Neural cell (in vitro differentiated cells): Measurements from ENCODE around the gene ASIC1. TPM values are rescaled to one million over a fixed set of nuclear protein-coding genes. Genes with fewer than 3 reads are reported as not detected.

Experiments
- H2AFZ ChIP-seq: fragments of 200-600, 300-800 bp; sonication (generic), shearing (Covaris generic); 2 replicates; pipeline ENCODE4 v1.6.0; 2014; ENCODE audit warnings: low read depth, mild to moderate bottlenecking, antibody characterized with exemption, low read length, moderate library complexity
- H3F3A ChIP-seq: fragments of 200-600 bp; shearing (Covaris generic); 2 replicates; pipeline ENCODE4 v1.6.1; 2016; ENCODE audit warnings: mild to moderate bottlenecking, moderate library complexity, mixed read lengths, antibody characterized with exemption, low read length; ENCODE audit not compliant: insufficient read depth, poor library complexity, severe bottlenecking
- H3K27ac ChIP-seq: fragments of 200-600, 300-800 bp; sonication (generic), shearing (Covaris generic); 2 replicates; pipeline ENCODE4 v1.5.1; 2014; ENCODE audit warnings: mild to moderate bottlenecking, low read length, moderate library complexity
- H3K27me3 ChIP-seq: fragments of 300-800, 200-600 bp; sonication (generic), shearing (Covaris generic); 2 replicates; pipeline ENCODE4 v1.6.0; 2014; ENCODE audit warnings: mild to moderate bottlenecking, low read depth, low read length, moderate library complexity; ENCODE audit not compliant: insufficient read depth
- H3K36me3 ChIP-seq: fragments of 300-800, 200-600 bp; sonication (generic), shearing (Covaris generic); 2 replicates; pipeline ENCODE4 v1.5.1; 2014; ENCODE audit warnings: mild to moderate bottlenecking, antibody characterized with exemption, low read length, moderate library complexity; ENCODE audit not compliant: insufficient read depth
- H3K4me2 ChIP-seq: fragments of 300-800, 200-600 bp; sonication (generic), shearing (Covaris generic); 2 replicates; pipeline ENCODE4 v1.6.0; 2014; ENCODE audit warnings: mild to moderate bottlenecking, low read length
- H3K4me3 ChIP-seq: fragments of 300-800, 200-600 bp; sonication (generic), shearing (Covaris generic); 2 replicates; pipeline ENCODE4 v1.5.1; 2014; ENCODE audit warnings: mild to moderate bottlenecking, low read length, moderate library complexity
- H3K79me2 ChIP-seq: fragments of 200-600 bp; shearing (Covaris generic); replicated peaks from 2 replicates; pipeline ENCODE4 v1.6.0; 2014; ENCODE audit warnings: mild to moderate bottlenecking, low read length, moderate library complexity; ENCODE audit not compliant: insufficient read depth
- H3K9ac ChIP-seq: fragments of 300-800, 200-600 bp; sonication (generic), shearing (Covaris generic); 2 replicates; pipeline ENCODE4 v1.6.1; 2016; ENCODE audit warnings: mild to moderate bottlenecking, low read length, mixed read lengths
- H3K9me2 ChIP-seq: fragments of 200-600 bp; shearing (Covaris generic); 2 replicates; pipeline ENCODE4 v1.6.1; 2016; ENCODE audit warnings: mild to moderate bottlenecking, low read length, mixed read lengths; ENCODE audit not compliant: insufficient read depth
- H3K9me3 ChIP-seq: fragments of 200-600, 300-800 bp; sonication (generic), shearing (Covaris generic); 2 replicates; pipeline ENCODE4 v1.6.1; 2016; ENCODE audit warnings: mild to moderate bottlenecking, mixed run types, low read length, moderate library complexity, mixed read lengths
- H4K20me1 ChIP-seq: fragments of 200-600 bp; shearing (Covaris generic); 2 replicates; pipeline ENCODE4 v1.6.1; 2016; ENCODE audit warnings: mild to moderate bottlenecking, mixed run types; ENCODE audit not compliant: insufficient read depth
- EP300 ChIP-seq: fragments of 450-650 bp; conservative IDR thresholded peaks from 2 replicates; pipeline ENCODE4 v1.6.1; 2014; ENCODE audit warnings: antibody characterized with exemption, mild to moderate bottlenecking, moderate library complexity; ENCODE audit not compliant: poor library complexity, severe bottlenecking
- EZH2 ChIP-seq: fragments of 200-600, 300-800 bp; shearing (Covaris generic), sonication (generic); IDR thresholded peaks from 2 replicates; pipeline ENCODE4 v1.6.1; 2014; ENCODE audit warnings: antibody characterized with exemption, low read length, borderline replicate concordance, mild to moderate bottlenecking; ENCODE audit not compliant: insufficient read depth, poor library complexity, severe bottlenecking
- MXI1 ChIP-seq: fragments of 450-650 bp; conservative IDR thresholded peaks from 2 replicates; pipeline ENCODE4 v1.6.1; 2014; ENCODE audit warnings: antibody characterized with exemption, mild to moderate bottlenecking; ENCODE audit not compliant: poor library complexity, severe bottlenecking
- POLR2AphosphoS5 ChIP-seq: IDR thresholded peaks from 2 replicates; pipeline ENCODE4 v1.6.1; 2012
- RAD21 ChIP-seq: fragments of 450-650 bp; conservative IDR thresholded peaks from 2 replicates; pipeline ENCODE4 v1.6.1; 2014; ENCODE audit warnings: antibody characterized with exemption, mild to moderate bottlenecking, moderate library complexity
- SMC3 ChIP-seq: fragments of 450-650 bp; conservative IDR thresholded peaks from 2 replicates; pipeline ENCODE4 v1.6.1; 2014; ENCODE audit warnings: antibody characterized with exemption, mild to moderate bottlenecking, moderate library complexity; ENCODE audit not compliant: poor library complexity
- TAF1 ChIP-seq: IDR thresholded peaks from 2 replicates; pipeline ENCODE4 v1.6.1; 2012; ENCODE audit warnings: low read depth
- polyA plus RNA-seq: library from polyadenylated mRNA; depleted of rRNA; stranded (reverse); fragments of >200 nt; gene quantifications from 2 replicates; pipeline ENCODE4 v1.2.3, GENCODE V29; 2014
- TF ChIP-seq, protein P1 (sequence below): IDR thresholded peaks from 2 replicates; pipeline ENCODE4 v1.6.1; 2012; ENCODE audit warnings: borderline replicate concordance
- TF ChIP-seq, protein P2 (sequence below): fragments of 450-650 bp; IDR thresholded peaks from 2 replicates; pipeline ENCODE4 v1.5.1; 2014; ENCODE audit warnings: antibody characterized with exemption, mild to moderate bottlenecking, moderate library complexity; ENCODE audit not compliant: poor library complexity, severe bottlenecking

ASIC1 gene
- polyA plus RNA-seq, 1 donor from 2014 or later = 8.0 TPM

DNA sequence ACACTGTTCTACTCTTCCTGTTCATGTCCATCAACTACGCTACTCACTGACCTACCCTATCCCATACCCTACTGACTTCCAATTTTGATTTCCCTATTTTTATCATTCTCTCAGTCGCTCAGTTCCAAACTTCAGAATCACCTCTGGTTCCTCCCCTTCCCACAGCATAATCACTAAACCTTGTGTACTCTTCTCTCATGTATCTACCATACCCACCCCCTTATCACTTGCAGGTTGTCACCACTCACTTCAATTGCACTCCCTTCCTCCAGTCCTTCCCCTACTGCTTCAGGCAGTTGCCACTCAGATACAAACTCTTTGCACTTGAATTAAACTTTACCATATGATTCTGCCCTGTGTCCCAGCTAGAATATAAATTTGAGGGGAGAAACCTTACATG lies 38.4 kb upstream of the ASIC1 start:
- Histone ChIP-seq H3K9me2 (no peaks in the 10 kb centered on the region), H2AFZ (no peak overlapping the region), H3K4me2 (no peak overlapping the region), H3K9ac (no peak overlapping the region), H3K9me3 (no peaks in the 10 kb centered on the region), H3K4me3 (no peak overlapping the region), H3K79me2 (peaks cover 57% of the 10 kb centered on the region), H4K20me1 (no peaks in the 10 kb centered on the region), H3K36me3 (no peaks in the 10 kb centered on the region), H3K27me3 (no peaks in the 10 kb centered on the region), H3K27ac (no peak overlapping the region), H3F3A (no peaks in the 10 kb centered on the region)
- TF ChIP-seq, protein P1, sequence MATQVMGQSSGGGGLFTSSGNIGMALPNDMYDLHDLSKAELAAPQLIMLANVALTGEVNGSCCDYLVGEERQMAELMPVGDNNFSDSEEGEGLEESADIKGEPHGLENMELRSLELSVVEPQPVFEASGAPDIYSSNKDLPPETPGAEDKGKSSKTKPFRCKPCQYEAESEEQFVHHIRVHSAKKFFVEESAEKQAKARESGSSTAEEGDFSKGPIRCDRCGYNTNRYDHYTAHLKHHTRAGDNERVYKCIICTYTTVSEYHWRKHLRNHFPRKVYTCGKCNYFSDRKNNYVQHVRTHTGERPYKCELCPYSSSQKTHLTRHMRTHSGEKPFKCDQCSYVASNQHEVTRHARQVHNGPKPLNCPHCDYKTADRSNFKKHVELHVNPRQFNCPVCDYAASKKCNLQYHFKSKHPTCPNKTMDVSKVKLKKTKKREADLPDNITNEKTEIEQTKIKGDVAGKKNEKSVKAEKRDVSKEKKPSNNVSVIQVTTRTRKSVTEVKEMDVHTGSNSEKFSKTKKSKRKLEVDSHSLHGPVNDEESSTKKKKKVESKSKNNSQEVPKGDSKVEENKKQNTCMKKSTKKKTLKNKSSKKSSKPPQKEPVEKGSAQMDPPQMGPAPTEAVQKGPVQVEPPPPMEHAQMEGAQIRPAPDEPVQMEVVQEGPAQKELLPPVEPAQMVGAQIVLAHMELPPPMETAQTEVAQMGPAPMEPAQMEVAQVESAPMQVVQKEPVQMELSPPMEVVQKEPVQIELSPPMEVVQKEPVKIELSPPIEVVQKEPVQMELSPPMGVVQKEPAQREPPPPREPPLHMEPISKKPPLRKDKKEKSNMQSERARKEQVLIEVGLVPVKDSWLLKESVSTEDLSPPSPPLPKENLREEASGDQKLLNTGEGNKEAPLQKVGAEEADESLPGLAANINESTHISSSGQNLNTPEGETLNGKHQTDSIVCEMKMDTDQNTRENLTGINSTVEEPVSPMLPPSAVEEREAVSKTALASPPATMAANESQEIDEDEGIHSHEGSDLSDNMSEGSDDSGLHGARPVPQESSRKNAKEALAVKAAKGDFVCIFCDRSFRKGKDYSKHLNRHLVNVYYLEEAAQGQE = no peak
- TF ChIP-seq MXI1 (no peak), RAD21 (no peak), TAF1 (no peak), SMC3 (no peak), EZH2 (no peak), POLR2AphosphoS5 (no peak), EP300 (no peak)
- TF ChIP-seq, protein P2, sequence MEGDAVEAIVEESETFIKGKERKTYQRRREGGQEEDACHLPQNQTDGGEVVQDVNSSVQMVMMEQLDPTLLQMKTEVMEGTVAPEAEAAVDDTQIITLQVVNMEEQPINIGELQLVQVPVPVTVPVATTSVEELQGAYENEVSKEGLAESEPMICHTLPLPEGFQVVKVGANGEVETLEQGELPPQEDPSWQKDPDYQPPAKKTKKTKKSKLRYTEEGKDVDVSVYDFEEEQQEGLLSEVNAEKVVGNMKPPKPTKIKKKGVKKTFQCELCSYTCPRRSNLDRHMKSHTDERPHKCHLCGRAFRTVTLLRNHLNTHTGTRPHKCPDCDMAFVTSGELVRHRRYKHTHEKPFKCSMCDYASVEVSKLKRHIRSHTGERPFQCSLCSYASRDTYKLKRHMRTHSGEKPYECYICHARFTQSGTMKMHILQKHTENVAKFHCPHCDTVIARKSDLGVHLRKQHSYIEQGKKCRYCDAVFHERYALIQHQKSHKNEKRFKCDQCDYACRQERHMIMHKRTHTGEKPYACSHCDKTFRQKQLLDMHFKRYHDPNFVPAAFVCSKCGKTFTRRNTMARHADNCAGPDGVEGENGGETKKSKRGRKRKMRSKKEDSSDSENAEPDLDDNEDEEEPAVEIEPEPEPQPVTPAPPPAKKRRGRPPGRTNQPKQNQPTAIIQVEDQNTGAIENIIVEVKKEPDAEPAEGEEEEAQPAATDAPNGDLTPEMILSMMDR = no peak

DNA sequence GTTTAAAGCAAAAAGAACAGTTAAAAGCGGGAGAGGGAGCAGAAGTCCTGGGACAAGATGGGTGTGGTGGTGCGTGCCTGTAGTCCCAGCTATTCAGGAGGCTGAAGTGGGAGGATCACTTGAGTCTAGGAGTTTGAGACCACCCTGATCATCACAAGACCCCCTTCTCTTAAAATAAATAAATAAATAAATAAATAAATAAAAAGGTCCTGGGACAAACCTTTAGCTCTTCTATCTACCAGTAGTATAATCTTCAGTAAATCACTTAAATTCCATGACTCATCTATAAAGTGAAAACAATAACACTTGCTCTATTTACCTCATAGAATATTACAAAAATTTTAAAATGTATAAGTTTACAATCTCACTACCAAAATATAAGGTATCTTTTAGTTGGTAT lies 37.9 kb upstream of the ASIC1 start:
- no peaks in the 10 kb centered on the region for H3F3A ChIP-seq
- no peak overlapping the region for H3K4me3 ChIP-seq
- no peak overlapping the region for H3K9ac ChIP-seq
- H3K4me2 ChIP-seq = no peak overlapping the region
- no peaks in the 10 kb centered on the region for H3K9me2 ChIP-seq
- H3K9me3 ChIP-seq = no peaks in the 10 kb centered on the region
- TF ChIP-seq RAD21 (no peak), POLR2AphosphoS5 (no peak), EZH2 (no peak), TAF1 (no peak), EP300 (no peak), SMC3 (no peak), MXI1 (no peak)
- TF ChIP-seq, protein P1 = no peak
- H3K27me3 ChIP-seq = no peaks in the 10 kb centered on the region
- peaks cover 63% of the 10 kb centered on the region for H3K79me2 ChIP-seq
- H2AFZ ChIP-seq = no peak overlapping the region
- no peak overlapping the region for H3K27ac ChIP-seq
- no peaks in the 10 kb centered on the region for H3K36me3 ChIP-seq
- H4K20me1 ChIP-seq = no peaks in the 10 kb centered on the region
